Measurements from ENCODE around the gene CPEB3. TPM values are rescaled to one million over a fixed set of nuclear protein-coding genes. Genes with fewer than 3 reads are reported as not detected.
"Not testable (repeated sequence)": the region's sequence is repeated elsewhere in the genome, so short reads cannot be mapped to it uniquely, and the experiment has no call there.

The CPEB3 gene
- total RNA-seq, 2 donors from 2014 or later: 1.9 to 4.0 TPM

- ATAC-seq: no peak
- no peak for DNase-seq (ENCODE audit: low spot score in 2 of 2)
- Mint-ChIP-seq H3K36me3 (peaks cover 8 to 14% of the 10 kb centered on the region in 2 donors), H3K9me3 (no peaks in the 10 kb centered on the region), H3K27ac (no peak overlapping the region)
Measured at GRCh38 chr10:92239151-92239599, 51.7 kb downstream of the CPEB3 start.

- Mint-ChIP-seq H3K36me3 (peaks cover 8 to 14% of the 10 kb centered on the region in 2 donors), H3K9me3 (no peaks in the 10 kb centered on the region), H3K27ac (no peak overlapping the region)
- DNase-seq (ENCODE audit: low spot score in 2 of 2) (no peak), ATAC-seq (no peak)
Measured at GRCh38 chr10:92238586-92239098, 52.2 kb downstream of the CPEB3 start.

- Mint-ChIP-seq H3K36me3 (peaks cover 8 to 14% of the 10 kb centered on the region in 2 donors), H3K27ac (no peak overlapping the region), H3K9me3 (no peaks in the 10 kb centered on the region)
- DNase-seq (ENCODE audit: low spot score in 2 of 2) (no peak), ATAC-seq (no peak)
Measured at GRCh38 chr10:92238054-92238585, 52.8 kb downstream of the CPEB3 start.

- ATAC-seq: no peak
- Mint-ChIP-seq H3K27ac (no peak overlapping the region), H3K36me3 (no peaks in the 10 kb centered on the region), H3K9me3 (no peaks in the 10 kb centered on the region)
- DNase-seq (ENCODE audit: low spot score in 2 of 2): no peak
Measured at GRCh38 chr10:92231196-92231595, 59.7 kb downstream of the CPEB3 start.

- ATAC-seq: no peak
- Mint-ChIP-seq H3K9me3 (no peaks in the 10 kb centered on the region), H3K36me3 (no peaks in the 10 kb centered on the region), H3K27ac (no peak overlapping the region)
- no peak for DNase-seq (ENCODE audit: low spot score in 2 of 2)
Measured at GRCh38 chr10:92222603-92223262, 68.1 kb downstream of the CPEB3 start.

- Mint-ChIP-seq H3K27ac (no peak overlapping the region), H3K9me3 (no peaks in the 10 kb centered on the region), H3K36me3 (no peaks in the 10 kb centered on the region)
- ATAC-seq: no peak
- DNase-seq (ENCODE audit: low spot score in 2 of 2): no peak
Measured at GRCh38 chr10:92219559-92219958, 71.3 kb downstream of the CPEB3 start.

- Mint-ChIP-seq H3K9me3 (no peaks in the 10 kb centered on the region), H3K36me3 (no peaks in the 10 kb centered on the region)
- ATAC-seq: no peak
Measured at GRCh38 chr10:92218569-92218968, 72.3 kb downstream of the CPEB3 start.

GRCh38 chr10:92216608-92217007, 74.3 kb downstream of the CPEB3 start:
- not testable (repeated sequence) for H3K9me3 Mint-ChIP-seq; ATAC-seq; H3K36me3 Mint-ChIP-seq; H3K27ac Mint-ChIP-seq; DNase-seq (ENCODE audit: low spot score in 2 of 2)

More at GRCh38 chr10:92218569-92218968, 72.3 kb downstream of the CPEB3 start:
- H3K27ac Mint-ChIP-seq: no peak overlapping the region
- DNase-seq (ENCODE audit: low spot score in 2 of 2): no peak

- not testable (repeated sequence) for H3K27ac Mint-ChIP-seq; H3K36me3 Mint-ChIP-seq; DNase-seq (ENCODE audit: low spot score in 2 of 2); H3K9me3 Mint-ChIP-seq; ATAC-seq
Measured at GRCh38 chr10:92215222-92215621, 75.7 kb downstream of the CPEB3 start.

GRCh38 chr10:92213049-92213448, 77.8 kb downstream of the CPEB3 start:
- H3K27ac Mint-ChIP-seq: no peak overlapping the region
- no peaks in the 10 kb centered on the region for H3K9me3 Mint-ChIP-seq
- no peak for ATAC-seq
- DNase-seq (ENCODE audit: low spot score in 2 of 2): no peak
- H3K36me3 Mint-ChIP-seq: no peaks in the 10 kb centered on the region

- Mint-ChIP-seq H3K9me3 (no peaks in the 10 kb centered on the region), H3K36me3 (no peaks in the 10 kb centered on the region), H3K27ac (no peak overlapping the region)
- DNase-seq (ENCODE audit: low spot score in 2 of 2): no peak
- ATAC-seq: no peak
Measured at GRCh38 chr10:92208736-92209135, 82.1 kb downstream of the CPEB3 start.

- DNase-seq (ENCODE audit: low spot score in 2 of 2) (no peak), ATAC-seq (no peak)
- Mint-ChIP-seq H3K9me3 (no peaks in the 10 kb centered on the region), H3K27ac (no peak overlapping the region), H3K36me3 (no peaks in the 10 kb centered on the region)
Measured at GRCh38 chr10:92208157-92208720, 82.6 kb downstream of the CPEB3 start.

GRCh38 chr10:92207061-92207460, 83.8 kb downstream of the CPEB3 start:
- Mint-ChIP-seq H3K9me3 (no peaks in the 10 kb centered on the region), H3K27ac (no peak overlapping the region), H3K36me3 (no peaks in the 10 kb centered on the region)
- DNase-seq (ENCODE audit: low spot score in 2 of 2) (no peak), ATAC-seq (no peak)

GRCh38 chr10:92203919-92204623, 86.8 kb downstream of the CPEB3 start:
- ATAC-seq (no peak), DNase-seq (ENCODE audit: low spot score in 2 of 2) (no peak)
- Mint-ChIP-seq H3K9me3 (no peaks in the 10 kb centered on the region), H3K36me3 (no peaks in the 10 kb centered on the region), H3K27ac (no peak overlapping the region)

- H3K27ac Mint-ChIP-seq: no peak overlapping the region
Measured at GRCh38 chr10:92202536-92202935, 88.3 kb downstream of the CPEB3 start.

GRCh38 chr10:92200564-92200963, 90.3 kb downstream of the CPEB3 start:
- ATAC-seq (no peak), DNase-seq (ENCODE audit: low spot score in 2 of 2) (no peak)
- Mint-ChIP-seq H3K27ac (no peak overlapping the region), H3K9me3 (no peaks in the 10 kb centered on the region), H3K36me3 (no peaks in the 10 kb centered on the region)

More at GRCh38 chr10:92202536-92202935, 88.3 kb downstream of the CPEB3 start:
- ATAC-seq (no peak), DNase-seq (ENCODE audit: low spot score in 2 of 2) (no peak)
- Mint-ChIP-seq H3K9me3 (no peaks in the 10 kb centered on the region), H3K36me3 (no peaks in the 10 kb centered on the region)

- no peak for DNase-seq (ENCODE audit: low spot score in 2 of 2)
- H3K9me3 Mint-ChIP-seq: no peaks in the 10 kb centered on the region
- no peak overlapping the region for H3K27ac Mint-ChIP-seq
- no peak for ATAC-seq
- no peaks in the 10 kb centered on the region for H3K36me3 Mint-ChIP-seq
Measured at GRCh38 chr10:92187101-92187500, 103.8 kb downstream of the CPEB3 start.

Measured in activated naive CD4-positive, alpha-beta T cell treated with anti-CD3 and anti-CD28 coated beads, Interleukin-2, amount 50 U/mL, for 72 hours (primary cell).